Naive thymus-derived CD4-positive, alpha-beta T cell (primary cell): ENCODE results near the gene MAP3K15. TPM values are rescaled to one million over a fixed set of nuclear protein-coding genes. Genes with fewer than 3 reads are reported as not detected.

ENCODE experiments used
- ATAC-seq: fragments of 150-1000 bp; cut with Tn5 transposase; 2 replicates; pipeline ENCODE4 v1.10.0; 2021; ENCODE audit warnings: mild to moderate bottlenecking, moderate library complexity
- CTCF ChIA-PET: fragments of 350-600 bp; sonication (Branson Sonifier 250); formaldehyde crosslinking; loops from one replicate; lab custom pipeline; 2021; ENCODE audit warnings: antibody characterized with exemption; lab: Charles Lee
- POLR2A ChIA-PET: fragments of 350-600 bp; sonication (Branson Sonifier 250); formaldehyde crosslinking; loops from one replicate; lab custom pipeline; 2021; ENCODE audit warnings: antibody characterized with exemption, inconsistent platforms; lab: Charles Lee
- DNase-seq, 9 donors: peaks; one replicate each; pipeline versions ENCODE4 v3.0.0 to v3.0.0-alpha.2; 2020 to 2022; ENCODE audit warnings: mixed read lengths in 1 of 9
- H3K27ac ChIP-seq: one replicate; pipeline ENCODE4 v1.7.0; 2013; ENCODE audit warnings: mild to moderate bottlenecking, low read depth, low read length, moderate library complexity
- H3K27me3 ChIP-seq, 2 donors: one replicate each; pipeline ENCODE4 v1.7.0; 2013; ENCODE audit warnings: low read length in 2 of 2, mild to moderate bottlenecking in 2 of 2, moderate library complexity in 2 of 2; ENCODE audit not compliant: control insufficient read depth in 2 of 2, insufficient read depth in 2 of 2
- H3K36me3 ChIP-seq, 3 experiments: 1 replicate in 2 of 3; 2 replicates in 1 of 3; pipeline ENCODE4 v1.7.0; 2013; ENCODE audit warnings: low read length in 3 of 3, mild to moderate bottlenecking in 3 of 3, moderate library complexity in 1 of 3; ENCODE audit not compliant: insufficient read depth in 3 of 3, control insufficient read depth in 2 of 3
- H3K4me1 ChIP-seq, 2 donors: one replicate each; pipeline ENCODE4 v1.7.0; 2013; ENCODE audit warnings: low read length in 2 of 2, mild to moderate bottlenecking in 2 of 2, moderate library complexity in 1 of 2; ENCODE audit not compliant: control insufficient read depth in 2 of 2, insufficient read depth in 2 of 2
- H3K4me3 ChIP-seq: 2 replicates; pipeline ENCODE4 v1.7.0; 2013; ENCODE audit warnings: mild to moderate bottlenecking, low read length
- H3K9me3 ChIP-seq, 3 experiments: 1 replicate in 2 of 3; 2 replicates in 1 of 3; pipeline ENCODE4 v1.7.0; 2013; ENCODE audit warnings: low read length in 3 of 3; ENCODE audit not compliant: control insufficient read depth in 2 of 3
- H3K27ac Mint-ChIP-seq, 9 donors: one replicate each; pipeline ENCODE4 v1.8.0; 2020 to 2022; ENCODE audit warnings: mixed read lengths in 9 of 9, mild to moderate bottlenecking in 8 of 9, moderate library complexity in 5 of 9, inconsistent platforms in 2 of 9
- H3K27me3 Mint-ChIP-seq, 5 donors: one replicate each; pipeline ENCODE4 v1.8.0; 2021 to 2022; ENCODE audit warnings: mixed read lengths in 5 of 5, mild to moderate bottlenecking in 1 of 5
- H3K36me3 Mint-ChIP-seq, 5 donors: one replicate each; pipeline ENCODE4 v1.8.0; 2020 to 2022; ENCODE audit warnings: mixed read lengths in 5 of 5, mild to moderate bottlenecking in 3 of 5, inconsistent platforms in 1 of 5
- H3K4me1 Mint-ChIP-seq, 7 donors: one replicate each; pipeline ENCODE4 v1.8.0; 2020 to 2022; ENCODE audit warnings: mixed read lengths in 7 of 7, mild to moderate bottlenecking in 3 of 7, inconsistent platforms in 1 of 7
- H3K4me3 Mint-ChIP-seq, 10 donors: one replicate each; pipeline ENCODE4 v1.8.0; 2020 to 2022; ENCODE audit warnings: mild to moderate bottlenecking in 10 of 10, mixed read lengths in 10 of 10, moderate library complexity in 6 of 10, inconsistent platforms in 2 of 10
- H3K9me3 Mint-ChIP-seq, 11 donors: one replicate each; pipeline ENCODE4 v1.8.0; 2020 to 2022; ENCODE audit warnings: mixed read lengths in 11 of 11, mild to moderate bottlenecking in 4 of 11, inconsistent platforms in 1 of 11, moderate library complexity in 1 of 11
- intact Hi-C, 2 donors: fragments of 100-400 bp; cut with micrococcal nuclease; formaldehyde crosslinking; loops; one replicate each; pipeline ENCODE4 v1.15.1; 2023
- polyA plus RNA-seq, 2 donors: library from polyadenylated mRNA; unstranded; fragments of 300-500 nt; fragmentation: Illumina TruSeq; gene quantifications; one replicate each; pipeline ENCODE4 v1.2.3, GENCODE V29; 2021
- total RNA-seq, 6 experiments: library from RNA in 5 of 6; stranded (reverse) in 5 of 6; gene quantifications; 1 replicate in 5 of 6; 2 replicates in 1 of 6; pipeline ENCODE4 v1.2.3 and lab custom pipeline; 2021 to 2026

MAP3K15 gene
- total and polyA plus RNA-seq, 7 experiments from 2014 or later = 0.04 to 0.10 TPM; not detected in 5

- POLR2A ChIA-PET = no interaction called here
Observed at GRCh38 chrX:19382555-19383145, 132.7 kb downstream of the MAP3K15 start.

GRCh38 chrX:19381326-19381725 lies 134.0 kb downstream of the MAP3K15 start:
- ATAC-seq (no peak), DNase-seq (no peak)
- intact Hi-C loops = no loop called here
- Histone ChIP-seq H3K27me3 (no peaks in the 10 kb centered on the region), H3K4me3 (no peak overlapping the region), H3K36me3 (no peaks in the 10 kb centered on the region), H3K27ac (no peak overlapping the region), H3K4me1 (no peaks in the 10 kb centered on the region), H3K9me3 (no peaks in the 10 kb centered on the region)
- ChIA-PET POLR2A (no interaction called here), CTCF (no interaction called here)
- Mint-ChIP-seq H3K27me3 (peaks cover 0 to 6% (median 0%) of the 10 kb centered on the region in 5 donors), H3K9me3 (peaks cover 0 to 2% (median 0%) of the 10 kb centered on the region in 11 donors), H3K4me3 (no peak overlapping the region), H3K27ac (no peak overlapping the region), H3K36me3 (no peaks in the 10 kb centered on the region), H3K4me1 (peaks cover 0 to 3% (median 0%) of the 10 kb centered on the region in 7 donors)

More at GRCh38 chrX:19382555-19383145, 132.7 kb downstream of the MAP3K15 start:
- intact Hi-C loops = loop anchor here in 1 of 2 donors (1.0 kb wide), 1 partner anchor 506 kb away; no protein-coding TSS in a partner anchor
- peaks cover 0 to 6% (median 0%) of the 10 kb centered on the region in 5 donors for H3K27me3 Mint-ChIP-seq
- Histone ChIP-seq H3K4me1 (no peaks in the 10 kb centered on the region), H3K27ac (no peak overlapping the region), H3K36me3 (no peaks in the 10 kb centered on the region), H3K4me3 (no peak overlapping the region), H3K27me3 (no peaks in the 10 kb centered on the region), H3K9me3 (no peaks in the 10 kb centered on the region)
- no peak overlapping the region for H3K27ac Mint-ChIP-seq
- ATAC-seq (peak; percentile 80), DNase-seq (peak in 8 of 9 donors; percentile 14 to 50 (median 36))
- CTCF ChIA-PET = interaction anchor here (0.6 to 1.4 kb wide), 5 partner anchors 10 to 685 kb away, joined by 3 to 5 read pairs (median 3); no protein-coding TSS in a partner anchor
- H3K9me3 Mint-ChIP-seq = peaks cover 0 to 2% (median 0%) of the 10 kb centered on the region in 11 donors
- peaks cover 0 to 3% (median 0%) of the 10 kb centered on the region in 7 donors for H3K4me1 Mint-ChIP-seq
- no peaks in the 10 kb centered on the region for H3K36me3 Mint-ChIP-seq
- no peak overlapping the region for H3K4me3 Mint-ChIP-seq

- intact Hi-C loops = no loop called here
Observed at GRCh38 chrX:19377799-19378198, 137.5 kb downstream of the MAP3K15 start.

GRCh38 chrX:19375546-19375945 lies 139.8 kb downstream of the MAP3K15 start:
- POLR2A ChIA-PET = interaction anchor here (0.7 kb wide), 1 partner anchor 160 kb away, joined by 3 read pairs; no protein-coding TSS in a partner anchor
- Histone ChIP-seq H3K4me3 (no peak overlapping the region), H3K27ac (no peak overlapping the region), H3K9me3 (no peaks in the 10 kb centered on the region), H3K27me3 (no peaks in the 10 kb centered on the region), H3K4me1 (no peaks in the 10 kb centered on the region), H3K36me3 (no peaks in the 10 kb centered on the region)
- Mint-ChIP-seq H3K36me3 (no peaks in the 10 kb centered on the region), H3K27ac (no peak overlapping the region), H3K27me3 (no peaks in the 10 kb centered on the region), H3K4me1 (peaks cover 4 to 8% (median 8%) of the 10 kb centered on the region in 7 donors), H3K4me3 (no peak overlapping the region), H3K9me3 (peaks cover 0 to 2% (median 0%) of the 10 kb centered on the region in 11 donors)
- DNase-seq = no peak
- CTCF ChIA-PET = no interaction called here
- no peak for ATAC-seq
- intact Hi-C loops = no loop called here

More at GRCh38 chrX:19377799-19378198, 137.5 kb downstream of the MAP3K15 start:
- Histone ChIP-seq H3K4me1 (no peaks in the 10 kb centered on the region), H3K4me3 (no peak overlapping the region), H3K27me3 (no peaks in the 10 kb centered on the region), H3K9me3 (no peaks in the 10 kb centered on the region), H3K27ac (no peak overlapping the region), H3K36me3 (no peaks in the 10 kb centered on the region)
- Mint-ChIP-seq H3K27me3 (peaks cover 0 to 6% (median 0%) of the 10 kb centered on the region in 5 donors), H3K9me3 (peaks cover 0 to 2% (median 0%) of the 10 kb centered on the region in 11 donors), H3K27ac (no peak overlapping the region), H3K4me1 (peaks cover 0 to under 1% (median under 1%) of the 10 kb centered on the region in 7 donors), H3K4me3 (no peak overlapping the region), H3K36me3 (no peaks in the 10 kb centered on the region)
- DNase-seq (no peak), ATAC-seq (no peak)
- CTCF ChIA-PET = no interaction called here
- POLR2A ChIA-PET = no interaction called here

GRCh38 chrX:19373351-19373891 lies 141.9 kb downstream of the MAP3K15 start:
- no peaks in the 10 kb centered on the region for H3K27me3 ChIP-seq
- Mint-ChIP-seq H3K4me1 (peaks cover 4 to 8% (median 8%) of the 10 kb centered on the region in 7 donors), H3K4me3 (peak overlapping the region in 9 of 10 donors; percentile 12 to 94 (median 67)), H3K27me3 (no peaks in the 10 kb centered on the region), H3K27ac (no peak overlapping the region), H3K36me3 (no peaks in the 10 kb centered on the region), H3K9me3 (peaks cover 0 to 2% (median 0%) of the 10 kb centered on the region in 11 donors)
- no peaks in the 10 kb centered on the region for H3K4me1 ChIP-seq
- intact Hi-C loops = loop anchor here (2.0 to 5.0 kb wide), 6 partner anchors 144 to 769 kb away; partner anchors contain the start of genes BCLAF3 (in 2 of the 2), EIF1AX (in 1 of the 2) and MAP3K15 (in 1 of the 2)
- no peaks in the 10 kb centered on the region for H3K36me3 ChIP-seq
- no peak overlapping the region for H3K27ac ChIP-seq
- DNase-seq (no peak), ATAC-seq (no peak)
- POLR2A ChIA-PET = no interaction called here
- no peak overlapping the region for H3K4me3 ChIP-seq
- H3K9me3 ChIP-seq = no peaks in the 10 kb centered on the region
- CTCF ChIA-PET = no interaction called here

GRCh38 chrX:19372547-19373331 lies 142.6 kb downstream of the MAP3K15 start:
- Histone ChIP-seq H3K36me3 (no peaks in the 10 kb centered on the region), H3K27ac (no peak overlapping the region), H3K9me3 (no peaks in the 10 kb centered on the region), H3K4me3 (peak overlapping the region; percentile 74), H3K27me3 (no peaks in the 10 kb centered on the region), H3K4me1 (no peaks in the 10 kb centered on the region)
- Mint-ChIP-seq H3K4me3 (peak overlapping the region; percentile 78 to 94 (median 88)), H3K9me3 (no peaks in the 10 kb centered on the region), H3K4me1 (peaks cover 4 to 8% (median 8%) of the 10 kb centered on the region in 7 donors), H3K36me3 (no peaks in the 10 kb centered on the region), H3K27ac (peak overlapping the region in 7 of 9 donors; percentile 13 to 78 (median 35)), H3K27me3 (no peaks in the 10 kb centered on the region)
- intact Hi-C loops = loop anchor here (1.0 to 5.0 kb wide), 10 partner anchors 29 to 770 kb away; partner anchors contain the start of genes BCLAF3 (in 2 of the 2), MAP3K15 (in 2 of the 2), EIF1AX (in 1 of the 2) and PDHA1 (in 1 of the 2)
- POLR2A ChIA-PET = no interaction called here
- ATAC-seq = peak; percentile 51
- peak in 3 of 9 donors; percentile 3 to 11 (median 10) for DNase-seq
- CTCF ChIA-PET = interaction anchor here (1.0 to 1.4 kb wide), 3 partner anchors 10 to 695 kb away, joined by 4 to 5 read pairs (median 5); no protein-coding TSS in a partner anchor
